Ishikawa (cell line): Measurements from ENCODE around the gene HCN2.

Experiments used
- CEBPB ChIP-seq: IDR thresholded peaks from 2 replicates; pipeline ENCODE4 v1.6.1; 2012
- EGR1 ChIP-seq: IDR thresholded peaks from 2 replicates; pipeline ENCODE4 v1.6.1; 2012
- EP300 ChIP-seq: IDR thresholded peaks from 2 replicates; pipeline ENCODE4 v1.6.1; 2012; ENCODE audit warnings: borderline replicate concordance
- FOXM1 ChIP-seq: IDR thresholded peaks from 2 replicates; pipeline ENCODE4 v1.6.1; 2012; ENCODE audit warnings: low read depth, borderline replicate concordance
- NFIC ChIP-seq: IDR thresholded peaks from 2 replicates; pipeline ENCODE4 v1.6.1; 2012
- RAD21 ChIP-seq: IDR thresholded peaks from 2 replicates; pipeline ENCODE4 v1.6.1; 2012; ENCODE audit warnings: low read depth
- TAF1 ChIP-seq: IDR thresholded peaks from 2 replicates; pipeline ENCODE4 v1.6.1; 2012; ENCODE audit warnings: low read depth, mild to moderate bottlenecking
- TCF12 ChIP-seq: IDR thresholded peaks from 2 replicates; pipeline ENCODE4 v1.6.1; 2012; ENCODE audit warnings: low read depth
- YY1 ChIP-seq: IDR thresholded peaks from 2 replicates; pipeline ENCODE4 v1.6.1; 2012; ENCODE audit warnings: low read depth
- ZBTB7A ChIP-seq: IDR thresholded peaks from 2 replicates; pipeline ENCODE4 v1.6.1; 2012; ENCODE audit warnings: low read depth
- TF ChIP-seq, protein P1 (sequence below): IDR thresholded peaks from 2 replicates; pipeline ENCODE4 v1.6.1; 2012; ENCODE audit warnings: low read depth, mild to moderate bottlenecking
- TF ChIP-seq, protein P2 (sequence below): IDR thresholded peaks from 2 replicates; pipeline ENCODE4 v1.6.1; 2012
- TF ChIP-seq, protein P3 (sequence below): IDR thresholded peaks from 2 replicates; pipeline ENCODE4 v1.6.1; 2012

DNA sequence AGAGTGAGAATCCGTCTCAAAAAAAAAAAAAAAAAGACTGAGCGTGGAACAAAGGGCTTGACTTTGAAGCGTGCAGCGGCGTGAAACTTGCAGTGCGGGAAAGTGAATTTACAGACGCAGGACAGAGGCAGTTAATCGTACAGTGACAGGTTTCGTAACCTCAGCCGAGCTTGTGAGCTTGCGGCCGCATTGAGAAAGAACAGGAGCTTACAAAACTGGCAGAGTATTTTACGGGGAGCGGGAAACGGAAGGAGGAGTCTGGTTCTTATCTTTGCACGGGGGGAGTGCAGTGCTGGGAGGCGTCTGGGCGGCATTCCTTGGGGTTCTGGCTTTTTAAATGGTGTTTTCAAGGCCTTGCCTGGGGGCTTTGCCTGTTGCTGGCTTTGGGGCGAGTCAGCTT is 23.3 kb upstream of the HCN2 start:
- TF ChIP-seq, protein P1, sequence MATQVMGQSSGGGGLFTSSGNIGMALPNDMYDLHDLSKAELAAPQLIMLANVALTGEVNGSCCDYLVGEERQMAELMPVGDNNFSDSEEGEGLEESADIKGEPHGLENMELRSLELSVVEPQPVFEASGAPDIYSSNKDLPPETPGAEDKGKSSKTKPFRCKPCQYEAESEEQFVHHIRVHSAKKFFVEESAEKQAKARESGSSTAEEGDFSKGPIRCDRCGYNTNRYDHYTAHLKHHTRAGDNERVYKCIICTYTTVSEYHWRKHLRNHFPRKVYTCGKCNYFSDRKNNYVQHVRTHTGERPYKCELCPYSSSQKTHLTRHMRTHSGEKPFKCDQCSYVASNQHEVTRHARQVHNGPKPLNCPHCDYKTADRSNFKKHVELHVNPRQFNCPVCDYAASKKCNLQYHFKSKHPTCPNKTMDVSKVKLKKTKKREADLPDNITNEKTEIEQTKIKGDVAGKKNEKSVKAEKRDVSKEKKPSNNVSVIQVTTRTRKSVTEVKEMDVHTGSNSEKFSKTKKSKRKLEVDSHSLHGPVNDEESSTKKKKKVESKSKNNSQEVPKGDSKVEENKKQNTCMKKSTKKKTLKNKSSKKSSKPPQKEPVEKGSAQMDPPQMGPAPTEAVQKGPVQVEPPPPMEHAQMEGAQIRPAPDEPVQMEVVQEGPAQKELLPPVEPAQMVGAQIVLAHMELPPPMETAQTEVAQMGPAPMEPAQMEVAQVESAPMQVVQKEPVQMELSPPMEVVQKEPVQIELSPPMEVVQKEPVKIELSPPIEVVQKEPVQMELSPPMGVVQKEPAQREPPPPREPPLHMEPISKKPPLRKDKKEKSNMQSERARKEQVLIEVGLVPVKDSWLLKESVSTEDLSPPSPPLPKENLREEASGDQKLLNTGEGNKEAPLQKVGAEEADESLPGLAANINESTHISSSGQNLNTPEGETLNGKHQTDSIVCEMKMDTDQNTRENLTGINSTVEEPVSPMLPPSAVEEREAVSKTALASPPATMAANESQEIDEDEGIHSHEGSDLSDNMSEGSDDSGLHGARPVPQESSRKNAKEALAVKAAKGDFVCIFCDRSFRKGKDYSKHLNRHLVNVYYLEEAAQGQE = no peak
- TF ChIP-seq EGR1 (no peak), CEBPB (no peak), EP300 (no peak), RAD21 (no peak), YY1 (no peak), ZBTB7A (no peak), FOXM1 (no peak), TCF12 (no peak), NFIC (no peak), TAF1 (no peak)
- TF ChIP-seq, protein P2, sequence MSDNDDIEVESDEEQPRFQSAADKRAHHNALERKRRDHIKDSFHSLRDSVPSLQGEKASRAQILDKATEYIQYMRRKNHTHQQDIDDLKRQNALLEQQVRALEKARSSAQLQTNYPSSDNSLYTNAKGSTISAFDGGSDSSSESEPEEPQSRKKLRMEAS = no peak
- TF ChIP-seq, protein P3, sequence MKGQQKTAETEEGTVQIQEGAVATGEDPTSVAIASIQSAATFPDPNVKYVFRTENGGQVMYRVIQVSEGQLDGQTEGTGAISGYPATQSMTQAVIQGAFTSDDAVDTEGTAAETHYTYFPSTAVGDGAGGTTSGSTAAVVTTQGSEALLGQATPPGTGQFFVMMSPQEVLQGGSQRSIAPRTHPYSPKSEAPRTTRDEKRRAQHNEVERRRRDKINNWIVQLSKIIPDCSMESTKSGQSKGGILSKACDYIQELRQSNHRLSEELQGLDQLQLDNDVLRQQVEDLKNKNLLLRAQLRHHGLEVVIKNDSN = no peak
